SH-SY5Y (cell line): ENCODE measurements around the gene SACM1L.

Source experiments
- GATA2 ChIP-seq: IDR thresholded peaks from 2 replicates; pipeline ENCODE4 v1.6.1; 2011; ENCODE audit warnings: mild to moderate bottlenecking, low read depth, low read length
- GATA3 ChIP-seq: IDR thresholded peaks from 2 replicates; pipeline ENCODE4 v1.6.1; 2011; ENCODE audit warnings: low read depth, mild to moderate bottlenecking, low read length, moderate library complexity

SACM1L gene

DNA sequence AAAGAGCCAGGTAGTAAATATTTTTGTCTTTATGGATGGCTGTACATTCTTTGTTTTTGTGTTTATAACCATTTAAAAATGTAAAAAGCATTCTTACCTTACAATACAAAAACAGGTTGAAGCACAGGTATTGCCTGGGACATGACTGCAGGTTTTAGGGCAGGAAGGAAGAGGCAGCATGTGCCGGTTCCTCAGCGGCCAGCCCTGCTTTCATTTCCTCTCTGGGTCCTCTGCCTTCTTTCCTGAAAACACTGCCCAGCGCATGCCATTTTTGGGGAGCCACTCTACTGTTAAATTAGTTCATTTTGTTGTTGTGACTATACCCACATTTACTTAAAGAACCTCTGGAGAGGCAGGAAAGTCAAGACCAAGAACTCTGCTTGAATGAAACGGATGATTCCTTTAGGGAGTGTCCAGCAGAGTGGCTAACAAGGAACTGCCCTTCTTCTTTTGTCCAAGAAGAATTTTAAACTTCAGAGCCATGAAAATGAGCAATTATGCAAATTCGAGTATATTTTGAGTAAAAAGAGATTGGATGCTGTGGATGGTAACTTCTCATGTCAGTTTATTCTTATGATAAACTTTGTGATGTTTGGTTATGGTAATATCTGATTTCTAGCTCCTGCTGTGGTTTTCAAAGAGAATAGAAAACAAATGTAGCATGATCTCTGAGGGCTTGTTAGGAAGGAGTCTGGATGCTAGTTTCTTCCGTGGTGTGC lies 52.7 kb downstream of the SACM1L start:
- TF ChIP-seq GATA2 (no peak), GATA3 (no peak)

DNA sequence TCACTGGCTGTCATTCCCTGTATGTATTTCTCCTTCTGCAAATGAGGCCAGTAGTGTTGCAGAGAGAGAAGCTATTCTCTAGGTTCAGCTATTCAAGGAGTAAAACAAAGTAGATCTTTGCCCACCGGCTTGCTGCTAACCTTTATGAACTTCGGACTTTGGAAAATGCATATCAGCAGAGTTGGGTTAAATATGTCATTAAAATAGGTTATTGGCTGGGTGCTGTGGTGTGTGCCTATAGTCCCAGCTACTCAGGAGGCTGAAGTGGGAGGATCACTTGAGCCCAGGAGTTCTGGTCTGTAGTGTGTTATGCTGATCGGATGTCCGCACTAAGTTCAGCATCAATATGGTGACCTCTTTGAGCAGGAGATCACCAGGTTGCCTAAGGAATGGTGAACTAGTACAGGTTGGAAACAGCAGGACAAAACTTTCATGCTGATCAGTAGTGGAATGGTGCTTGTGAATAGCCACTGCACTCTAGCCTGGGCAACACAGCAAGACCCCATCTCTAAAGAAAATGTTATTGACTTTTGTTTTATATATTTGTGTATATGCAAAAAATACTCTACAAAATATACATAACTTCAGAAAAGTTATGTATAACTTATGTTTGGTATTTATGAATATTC lies 53.4 kb downstream of the SACM1L start:
- no peak for TF ChIP-seq GATA3
- TF ChIP-seq GATA2: no peak

DNA sequence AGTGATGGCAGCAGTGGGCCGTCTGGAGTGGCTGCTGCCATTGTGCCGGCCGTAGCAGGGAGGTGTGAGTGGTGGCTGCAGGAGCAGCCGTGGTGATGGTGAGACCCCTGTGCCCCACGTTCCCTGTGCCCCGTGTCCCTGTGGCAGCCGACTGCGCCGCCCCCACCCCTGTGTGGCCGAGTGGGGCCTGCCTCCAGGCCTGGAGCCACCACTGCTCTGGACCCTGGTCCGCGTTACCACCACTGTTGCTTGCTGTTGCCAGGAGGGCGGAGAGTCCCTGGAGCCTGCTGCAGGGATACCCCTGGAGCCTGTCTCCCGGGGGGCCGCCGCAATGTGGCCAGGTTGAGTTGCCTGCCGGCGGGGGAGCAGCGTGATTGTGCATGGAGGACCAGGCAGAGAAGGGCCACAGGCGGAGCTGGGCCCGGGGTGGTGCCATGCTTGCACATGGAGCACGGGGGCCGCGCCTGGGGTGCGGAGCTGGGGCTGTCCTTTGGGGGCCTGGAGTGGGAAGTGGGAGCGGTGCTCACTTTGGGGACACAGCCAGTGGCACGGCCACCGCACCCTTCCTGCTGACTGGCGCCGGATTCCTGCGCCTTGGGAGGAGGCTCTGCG lies 57.1 kb downstream of the SACM1L start:
- TF ChIP-seq GATA3 (no peak), GATA2 (no peak)

DNA sequence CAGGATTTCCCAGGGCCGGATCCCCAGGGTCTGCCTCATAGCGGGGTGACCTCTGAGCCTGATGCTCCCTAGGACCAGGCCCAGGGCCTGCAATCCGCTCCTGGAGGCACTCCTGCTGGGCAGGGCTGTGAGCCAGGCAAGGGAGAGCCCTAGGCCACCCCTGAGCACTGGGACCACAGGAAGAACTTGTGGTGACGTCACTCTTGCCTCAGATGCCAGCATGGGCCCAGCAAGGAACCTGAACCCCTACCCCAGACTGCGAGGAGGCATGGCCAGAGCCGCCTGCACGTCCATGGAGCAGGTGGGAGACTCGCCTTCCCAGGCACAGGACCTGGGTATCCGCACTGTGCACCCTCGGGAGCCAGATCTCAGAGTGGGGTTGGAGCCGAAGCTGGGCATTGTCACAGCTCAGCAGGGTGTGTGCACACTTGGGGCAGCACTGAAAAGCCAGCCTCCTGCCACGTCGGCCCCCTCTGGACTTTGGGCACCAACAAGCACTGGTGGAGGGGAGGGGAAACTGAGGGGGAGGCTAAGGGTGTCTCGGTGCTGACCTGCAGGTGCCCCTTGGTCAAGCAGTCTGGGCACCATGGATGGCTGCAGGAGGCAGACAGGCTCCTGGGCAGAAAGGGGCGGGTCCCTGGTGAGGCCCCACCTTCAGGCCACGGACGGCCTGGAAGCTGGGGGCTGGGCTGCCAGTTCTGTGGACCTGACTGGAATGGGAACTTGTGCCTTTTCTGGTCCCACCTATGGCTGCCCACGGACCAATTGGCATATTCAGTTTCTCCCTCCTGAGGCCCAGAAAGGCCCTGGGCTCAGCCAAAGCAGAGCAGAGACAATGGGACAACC lies 57.8 kb downstream of the SACM1L start:
- TF ChIP-seq GATA2 (no peak), GATA3 (no peak)

DNA sequence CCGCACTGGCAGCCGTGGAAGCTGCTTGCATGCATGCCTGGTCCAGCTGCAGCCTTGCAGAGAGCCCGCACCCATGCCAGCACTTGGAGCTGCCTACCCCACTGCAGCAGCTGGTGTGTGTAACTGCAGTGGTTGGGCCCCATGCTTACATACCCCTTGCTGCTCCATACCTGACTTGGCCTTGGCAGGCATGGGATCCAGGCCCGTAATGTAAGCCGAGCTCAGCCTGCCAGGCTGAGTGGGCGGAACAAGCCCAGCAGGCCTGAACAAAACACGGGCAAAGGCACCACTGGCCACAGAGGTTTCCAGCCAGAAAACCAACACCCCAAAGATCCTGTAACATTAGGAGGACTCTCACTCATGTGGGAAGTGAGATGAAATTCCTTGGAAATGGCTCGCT lies 58.9 kb downstream of the SACM1L start:
- no peak for TF ChIP-seq GATA2
- no peak for TF ChIP-seq GATA3

DNA sequence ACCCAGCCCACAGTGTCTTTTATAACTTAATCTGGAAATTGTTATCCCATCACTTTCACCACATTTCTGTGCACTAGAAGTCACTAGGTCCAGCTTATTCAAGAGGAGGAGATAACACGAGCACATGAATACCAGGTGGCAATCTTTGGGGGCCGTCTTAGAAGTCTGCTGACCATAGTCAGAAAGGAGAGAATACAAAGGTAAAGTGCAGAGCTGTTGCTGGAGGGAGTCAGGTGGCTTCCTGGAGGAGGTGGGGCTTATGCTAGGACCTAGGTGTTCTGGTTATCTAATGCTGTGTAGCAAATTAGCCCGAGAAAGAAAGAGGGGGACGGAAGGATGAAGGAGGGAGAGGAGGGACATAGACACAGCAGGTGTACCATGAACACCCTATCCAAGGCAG lies 60.7 kb downstream of the SACM1L start:
- no peak for TF ChIP-seq GATA2
- TF ChIP-seq GATA3: no peak

DNA sequence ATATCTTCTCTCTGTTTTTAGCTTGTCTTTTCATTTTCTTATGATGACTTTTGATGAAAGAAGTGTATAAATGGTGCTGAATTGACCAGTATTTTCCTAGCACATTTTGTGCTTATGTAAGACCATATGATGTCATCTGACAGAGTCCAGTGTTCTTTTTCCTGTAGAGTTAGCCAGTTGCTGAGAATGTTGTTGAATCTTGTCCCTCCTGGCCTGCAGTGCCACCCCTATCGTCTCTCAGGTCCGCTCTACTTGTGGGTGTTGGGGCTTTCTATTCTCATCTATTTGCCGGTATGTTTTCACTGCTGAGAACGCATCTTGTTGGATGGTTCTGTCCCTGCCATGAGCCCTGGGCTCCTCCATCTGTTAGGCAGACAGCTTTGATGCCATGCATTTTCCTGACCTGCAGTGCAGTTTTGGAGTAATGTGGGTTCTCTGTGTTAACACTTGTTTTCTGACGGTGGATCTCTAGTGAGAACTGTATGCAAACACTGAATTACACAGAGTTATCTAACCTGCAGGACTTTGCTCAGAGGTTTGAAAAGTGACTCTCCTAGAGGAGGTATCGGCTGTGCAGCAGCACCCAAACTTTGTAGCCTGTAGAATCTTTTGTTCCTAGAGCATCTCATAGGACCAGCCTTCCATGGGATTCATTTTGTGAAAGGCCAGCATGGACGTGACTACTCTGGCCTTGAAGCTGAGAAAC lies 62.5 kb downstream of the SACM1L start:
- TF ChIP-seq GATA3 (no peak), GATA2 (no peak)

DNA sequence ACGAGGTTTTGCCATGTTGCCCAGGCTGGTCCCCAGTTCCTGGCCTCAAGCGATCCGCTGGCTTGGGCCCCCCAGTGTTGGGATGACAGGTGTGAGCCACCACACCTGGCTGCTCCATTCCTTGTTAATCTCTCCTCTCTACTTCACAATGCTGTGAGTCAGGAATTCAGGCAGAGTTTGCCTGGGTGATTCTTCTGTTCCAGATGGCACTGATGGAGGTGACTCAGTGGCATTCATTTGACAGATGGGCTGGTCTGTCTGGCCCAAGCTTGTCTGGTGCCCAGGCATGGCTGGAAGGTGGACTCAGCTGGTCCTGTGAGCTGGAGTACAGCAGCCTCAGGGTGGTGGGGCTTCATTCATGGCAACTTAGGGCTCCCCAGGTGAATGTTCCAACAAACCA lies 63.9 kb downstream of the SACM1L start:
- TF ChIP-seq GATA3 (no peak), GATA2 (no peak)

DNA sequence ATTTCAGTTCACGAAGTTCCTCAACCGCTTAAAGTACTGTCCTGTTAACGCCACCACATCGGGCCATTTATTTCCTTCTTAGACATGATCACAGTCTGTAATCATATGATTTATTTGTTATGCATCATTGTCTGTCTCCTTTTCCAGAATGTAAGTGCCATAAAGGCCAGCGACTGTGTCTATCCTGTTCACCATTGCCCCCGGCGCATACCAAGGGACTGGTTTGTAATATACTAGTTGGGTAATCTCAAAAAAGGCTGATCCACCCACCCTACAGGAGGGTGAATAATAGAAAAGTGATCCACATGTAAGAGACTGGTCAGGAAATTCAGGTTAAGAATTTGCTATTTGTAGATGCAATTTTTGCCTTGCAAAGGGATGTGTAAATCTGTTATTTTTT lies 65.3 kb downstream of the SACM1L start:
- TF ChIP-seq GATA3 (no peak), GATA2 (no peak)

DNA sequence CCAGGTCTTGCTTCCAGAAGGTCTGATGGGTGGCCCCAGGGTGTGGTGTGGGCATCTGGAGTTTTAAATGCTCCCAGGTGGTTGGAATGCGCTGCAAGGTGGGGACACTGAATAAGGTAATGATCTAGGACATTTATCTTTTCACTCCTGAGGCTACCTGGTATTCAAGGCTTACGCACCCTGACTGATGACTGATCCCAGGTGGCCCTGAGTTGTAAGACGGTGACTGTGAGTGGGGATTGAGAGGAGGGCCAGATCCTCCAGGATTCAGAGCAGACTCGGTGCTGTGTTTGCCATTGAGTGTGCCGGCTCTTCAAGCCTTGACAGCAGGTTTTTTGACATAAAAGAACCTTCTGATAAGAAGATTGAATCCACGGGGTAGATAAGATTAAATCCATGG lies 66.9 kb downstream of the SACM1L start:
- no peak for TF ChIP-seq GATA3
- no peak for TF ChIP-seq GATA2

DNA sequence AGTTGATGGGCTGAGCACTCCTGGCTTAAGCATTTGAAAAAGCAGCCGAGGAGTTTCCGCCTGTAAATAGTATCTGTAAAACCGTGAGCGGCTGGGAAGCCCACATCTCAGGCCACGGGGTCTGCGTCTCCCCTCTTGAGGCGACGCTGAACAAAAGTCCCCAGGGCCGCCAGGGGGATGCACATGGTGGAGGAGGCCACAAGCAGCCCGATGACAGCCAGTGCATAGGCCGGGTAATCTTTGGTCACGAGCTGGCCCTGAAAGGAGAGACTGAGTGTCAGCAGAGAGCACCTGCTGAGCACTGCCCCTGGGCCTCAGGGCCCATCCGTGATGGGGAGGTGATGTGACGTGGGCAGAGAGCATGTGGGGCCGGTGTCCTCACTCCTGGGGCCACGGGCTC lies 69.7 kb downstream of the SACM1L start:
- TF ChIP-seq GATA2 (no peak), GATA3 (no peak)

DNA sequence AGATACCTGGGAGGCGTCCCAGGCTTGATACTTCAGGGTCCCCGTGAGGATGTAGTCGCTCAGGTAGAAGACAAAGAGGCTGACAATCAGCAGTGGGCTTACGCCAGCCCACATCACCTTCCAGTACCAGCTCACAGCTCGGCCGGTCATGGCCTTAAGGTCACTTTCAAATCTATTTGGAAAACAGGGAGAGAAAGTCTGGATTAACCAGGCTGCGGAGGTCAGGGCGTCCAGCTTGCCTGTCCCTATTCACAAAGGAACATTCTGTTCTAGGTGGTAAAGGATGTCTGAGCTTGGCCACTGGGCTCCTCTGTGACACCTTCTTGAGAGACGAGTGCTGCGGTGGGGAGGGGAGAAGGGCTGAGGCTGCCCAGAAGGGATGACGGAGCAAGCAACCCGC lies 70.7 kb downstream of the SACM1L start:
- TF ChIP-seq GATA2 (no peak), GATA3 (no peak)

DNA sequence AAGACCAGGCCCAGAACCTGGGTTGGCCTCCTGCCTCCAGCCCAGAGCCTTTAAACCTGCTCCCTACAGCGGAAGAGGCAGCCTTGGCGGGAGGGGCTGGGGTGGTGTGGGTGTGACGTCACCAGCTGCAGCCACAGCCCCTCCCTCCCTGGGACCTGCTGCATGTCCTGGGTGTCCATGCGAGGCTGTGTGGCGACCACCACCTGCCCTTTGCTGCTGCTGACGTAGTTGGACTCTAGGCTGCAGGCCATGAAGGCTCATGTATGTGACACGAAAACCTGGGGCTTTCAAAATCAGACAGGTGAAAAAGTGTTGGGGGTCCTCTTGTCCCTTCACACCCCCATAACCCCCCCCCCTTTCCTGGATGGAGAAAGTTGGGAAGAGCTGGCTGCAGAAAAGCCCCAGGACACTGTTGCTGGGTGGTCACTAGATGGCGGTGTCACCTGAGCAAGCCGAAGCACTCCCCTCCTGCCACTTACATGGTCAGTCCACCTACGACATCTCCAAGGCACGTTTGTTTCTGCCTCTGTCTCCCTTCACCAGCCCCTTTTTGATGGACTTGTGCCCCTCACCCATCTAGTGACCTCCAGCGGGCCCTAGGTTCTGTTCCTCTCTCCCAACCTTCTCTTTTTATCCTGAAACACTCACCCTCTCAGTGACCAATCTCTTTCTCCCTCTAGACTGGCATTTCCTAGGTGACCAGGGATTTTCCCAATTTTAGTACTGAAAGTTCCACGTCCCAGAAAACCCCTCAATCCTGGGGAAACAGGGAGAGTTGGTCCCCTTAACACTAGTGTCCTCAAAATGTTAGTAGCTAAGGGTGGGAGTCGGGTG lies 71.9 kb downstream of the SACM1L start:
- TF ChIP-seq GATA2: no peak
- no peak for TF ChIP-seq GATA3

DNA sequence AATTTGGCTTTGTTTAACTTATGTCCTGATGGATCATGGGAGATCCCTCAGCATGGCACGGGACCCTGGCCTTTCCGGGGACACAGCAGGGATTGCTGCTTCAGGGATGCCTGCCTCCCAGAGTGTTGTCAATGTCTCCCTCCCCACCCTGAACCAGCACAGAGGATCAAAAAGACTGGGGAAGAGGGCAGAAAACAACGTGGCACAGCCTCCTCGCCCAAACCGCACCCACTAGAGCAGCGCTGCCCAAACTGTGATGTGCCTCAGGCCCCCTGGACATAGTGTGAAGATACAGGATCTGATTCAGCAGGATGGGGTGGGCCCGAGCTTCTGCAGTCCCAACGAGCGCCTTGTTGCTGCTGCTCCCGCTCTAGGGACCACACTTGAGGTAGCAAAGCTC lies 72.6 kb downstream of the SACM1L start:
- no peak for TF ChIP-seq GATA2
- TF ChIP-seq GATA3: no peak

DNA sequence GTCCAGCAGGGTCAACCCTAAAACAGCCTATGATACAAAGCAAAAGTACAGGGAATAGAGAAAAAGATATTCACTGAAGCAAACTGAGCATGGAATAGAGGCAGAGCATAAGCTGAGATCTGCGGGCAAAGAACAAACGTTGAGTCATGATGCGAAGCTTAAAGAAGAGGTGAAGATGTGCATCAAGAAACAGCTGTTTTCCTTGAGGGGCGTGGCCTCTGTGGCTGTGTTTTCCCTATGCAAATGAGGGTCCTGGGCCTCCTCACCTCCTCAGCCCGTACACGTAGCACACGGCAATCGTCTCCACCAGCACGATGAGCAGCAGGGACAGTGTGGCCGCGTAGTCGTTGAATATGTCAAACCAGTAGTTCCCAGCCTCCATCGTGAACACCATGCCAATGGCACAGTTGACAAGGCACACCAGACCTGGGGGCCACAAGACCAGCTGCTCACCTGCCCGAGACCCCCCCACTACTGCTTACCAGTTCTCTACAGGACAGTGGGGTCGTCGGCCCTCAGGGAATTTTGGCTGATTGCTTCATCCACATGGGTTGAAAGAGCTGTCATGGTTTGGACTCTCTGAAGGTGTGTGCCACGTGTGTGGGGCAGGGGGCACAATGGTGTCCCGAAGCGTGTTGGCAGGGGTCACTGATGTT lies 73.6 kb downstream of the SACM1L start:
- TF ChIP-seq GATA2: no peak
- no peak for TF ChIP-seq GATA3
